HepG2 (cell line): ENCODE results near the gene MTR. TPM values are rescaled to one million over a fixed set of nuclear protein-coding genes. Genes with fewer than 3 reads are reported as not detected.

Source experiments
- EED ChIP-seq: sonication (generic); formaldehyde crosslinking; IDR thresholded peaks from 2 replicates; pipeline ENCODE4 v1.5.0; 2020; ENCODE audit warnings: mild to moderate bottlenecking, missing genetic modification reagents
- HMG20A ChIP-seq: IDR thresholded peaks from 2 replicates; pipeline ENCODE4 v1.6.1; 2016; ENCODE audit warnings: borderline replicate concordance
- HNF4G ChIP-seq, 2 experiments: sonication (generic) in 1 of 2; formaldehyde crosslinking in 1 of 2; IDR thresholded peaks; 2 replicates each; pipeline versions ENCODE4 v1.4.0 to v1.6.1; 2011 to 2020; ENCODE audit warnings: borderline replicate concordance in 2 of 2, low read depth in 2 of 2, mild to moderate bottlenecking in 2 of 2, low read length in 1 of 2, missing genetic modification reagents in 1 of 2, moderate library complexity in 1 of 2
- KDM2A ChIP-seq: sonication (generic); formaldehyde crosslinking; IDR thresholded peaks from 2 replicates; pipeline ENCODE4 v1.4.0; 2020; ENCODE audit warnings: low read depth, missing genetic modification reagents, borderline replicate concordance
- MAFG ChIP-seq: sonication (generic); formaldehyde crosslinking; IDR thresholded peaks from 2 replicates; pipeline ENCODE4 v1.5.1; 2020; ENCODE audit warnings: mild to moderate bottlenecking, missing genetic modification reagents
- PCBP2 ChIP-seq: fragments of 200-400 bp; formaldehyde crosslinking; optimal IDR thresholded peaks from 2 replicates; pipeline ENCODE3; 2018; ENCODE audit warnings: low read length, low read depth; ENCODE audit not compliant: poor library complexity, severe bottlenecking
- PHF8 ChIP-seq: sonication (generic); formaldehyde crosslinking; IDR thresholded peaks from 2 replicates; pipeline ENCODE4 v1.5.0; 2020; ENCODE audit warnings: missing genetic modification reagents
- RARA ChIP-seq: IDR thresholded peaks from 2 replicates; pipeline ENCODE4 v1.6.1; 2016; ENCODE audit warnings: missing genetic modification reagents, missing compliant biosample characterization
- RELA ChIP-seq: sonication (generic); formaldehyde crosslinking; IDR thresholded peaks from 2 replicates; pipeline ENCODE4 v1.4.0; 2020; ENCODE audit warnings: missing genetic modification reagents
- SALL1 ChIP-seq: sonication (generic); formaldehyde crosslinking; IDR thresholded peaks from 2 replicates; pipeline ENCODE4 v1.8.0; 2022; ENCODE audit warnings: mild to moderate bottlenecking, missing genetic modification reagents
- SIN3A ChIP-seq: IDR thresholded peaks from 2 replicates; pipeline ENCODE4 v1.6.1; 2011; ENCODE audit warnings: low read depth, mild to moderate bottlenecking, control low read depth, low read length, borderline replicate concordance
- SIN3B ChIP-seq: fragments of 150-350 bp; IDR thresholded peaks from 2 replicates; pipeline ENCODE4 v1.6.1; 2014; ENCODE audit warnings: low read length
- SIX4 ChIP-seq: sonication (generic); formaldehyde crosslinking; IDR thresholded peaks from 2 replicates; pipeline ENCODE4 v1.4.0; 2020; ENCODE audit warnings: missing genetic modification reagents
- TBP ChIP-seq: sonication (generic); formaldehyde crosslinking; IDR thresholded peaks from 2 replicates; pipeline ENCODE4 v1.5.0; 2020; ENCODE audit warnings: missing genetic modification reagents
- YEATS2 ChIP-seq: sonication (generic); formaldehyde crosslinking; IDR thresholded peaks from 2 replicates; pipeline ENCODE4 v1.4.0; 2020; ENCODE audit warnings: missing genetic modification reagents, borderline replicate concordance
- ZFP37 ChIP-seq: sonication (generic); formaldehyde crosslinking; IDR thresholded peaks from 2 replicates; pipeline ENCODE4 v1.4.0; 2020; ENCODE audit warnings: missing genetic modification reagents, borderline replicate concordance
- ZNF251 ChIP-seq: sonication (generic); formaldehyde crosslinking; IDR thresholded peaks from 2 replicates; pipeline ENCODE4 v1.9.0; 2021; ENCODE audit warnings: mild to moderate bottlenecking, missing genetic modification reagents
- ZNF451 ChIP-seq: sonication (generic); formaldehyde crosslinking; IDR thresholded peaks from 2 replicates; pipeline ENCODE4 v1.5.0; 2020; ENCODE audit warnings: mild to moderate bottlenecking, missing genetic modification reagents
- ZNF546 ChIP-seq: sonication (generic); formaldehyde crosslinking; conservative IDR thresholded peaks from 2 replicates; pipeline ENCODE4 v1.8.1; 2023; ENCODE audit warnings: mild to moderate bottlenecking, missing genetic modification reagents
- ZNF556 ChIP-seq: sonication (generic); formaldehyde crosslinking; IDR thresholded peaks from 2 replicates; pipeline ENCODE4 v1.4.0; 2020; ENCODE audit warnings: mild to moderate bottlenecking, missing genetic modification reagents, borderline replicate concordance
- ZNF598 ChIP-seq: sonication (generic); formaldehyde crosslinking; IDR thresholded peaks from 2 replicates; pipeline ENCODE4 v1.5.1; 2020; ENCODE audit warnings: mild to moderate bottlenecking, missing genetic modification reagents, borderline replicate concordance
- ZNF766 ChIP-seq: sonication (generic); formaldehyde crosslinking; IDR thresholded peaks from 2 replicates; pipeline ENCODE4 v1.5.0; 2020; ENCODE audit warnings: missing genetic modification reagents, borderline replicate concordance
- ZSCAN30 ChIP-seq: sonication (generic); formaldehyde crosslinking; IDR thresholded peaks from 2 replicates; pipeline ENCODE4 v1.5.0; 2020; ENCODE audit warnings: mild to moderate bottlenecking, missing genetic modification reagents
- polyA plus RNA-seq, 8 experiments: library from polyadenylated mRNA; depleted of rRNA in 3 of 8; stranded (reverse) in 7 of 8; unstranded in 1 of 8; fragments of >200 nt; fragmentation: Illumina TruSeq in 4 of 8; extraction: Trizol in 4 of 8; gene quantifications; 2 replicates each; pipeline versions ENCODE4 v1.2.1 to v1.2.3, GENCODE V29; 2011 to 2016; ENCODE audit warnings: low read depth in 4 of 8, missing spikeins in 1 of 8, mixed read lengths in 1 of 8; ENCODE audit not compliant: insufficient read depth in 1 of 8
- total RNA-seq, 5 experiments: library from RNA; depleted of rRNA; stranded (reverse); fragments of >200 nt; fragmentation: Illumina TruSeq; extraction: Trizol; gene quantifications; 2 replicates each; pipeline ENCODE4 v1.2.3, GENCODE V29; 2016; ENCODE audit warnings: low read depth in 1 of 5
- TF ChIP-seq, protein P1 (sequence below): sonication (generic); formaldehyde crosslinking; IDR thresholded peaks from 2 replicates; pipeline ENCODE4 v1.9.0; 2021; ENCODE audit warnings: missing genetic modification reagents, mild to moderate bottlenecking, borderline replicate concordance
- TF ChIP-seq, protein P2 (sequence below): sonication (generic); formaldehyde crosslinking; IDR thresholded peaks from 2 replicates; pipeline ENCODE4 v1.5.1; 2020; ENCODE audit warnings: mild to moderate bottlenecking, missing genetic modification reagents, moderate library complexity

Gene MTR
- total and polyA plus RNA-seq, 2 of the 13 experiments (the other 11 are each of a cell fraction or from before 2014, with no cell fraction given): 16.3 to 36.1 TPM

DNA sequence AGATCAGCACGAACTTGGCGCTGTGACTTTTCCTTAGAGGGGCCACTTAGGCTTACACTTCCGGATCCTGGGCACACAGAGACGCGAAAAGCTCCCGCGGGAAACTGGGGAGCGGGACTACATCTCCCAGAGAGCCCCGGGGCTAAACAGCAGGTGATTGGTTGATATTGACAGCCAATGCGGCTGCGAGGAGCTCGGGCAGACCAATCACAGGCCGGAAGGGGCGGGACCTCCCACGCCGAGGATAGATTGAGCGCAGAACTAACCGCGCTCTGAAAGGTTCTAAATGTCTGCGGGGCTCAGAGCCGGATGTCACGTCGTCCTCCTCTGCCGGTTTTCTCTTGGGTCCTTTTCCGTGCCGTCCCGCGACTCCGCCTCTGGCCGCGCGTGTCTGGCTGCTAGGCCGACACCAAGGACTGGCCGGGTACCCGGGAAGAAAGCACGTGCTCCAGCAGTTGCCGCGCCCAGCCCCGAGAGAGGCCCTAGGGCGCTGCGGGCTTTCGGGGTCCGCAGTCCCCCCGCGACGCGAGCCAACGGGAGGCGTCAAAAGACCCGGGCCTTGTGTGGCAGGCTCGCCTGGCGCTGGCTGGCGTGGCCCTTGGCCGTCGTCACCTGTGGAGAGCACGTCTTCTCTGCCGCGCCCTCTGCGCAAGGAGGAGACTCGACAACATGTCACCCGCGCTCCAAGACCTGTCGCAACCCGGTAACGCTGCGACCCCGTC lies at the start of gene MTR (continued):
- TF ChIP-seq, protein P1, sequence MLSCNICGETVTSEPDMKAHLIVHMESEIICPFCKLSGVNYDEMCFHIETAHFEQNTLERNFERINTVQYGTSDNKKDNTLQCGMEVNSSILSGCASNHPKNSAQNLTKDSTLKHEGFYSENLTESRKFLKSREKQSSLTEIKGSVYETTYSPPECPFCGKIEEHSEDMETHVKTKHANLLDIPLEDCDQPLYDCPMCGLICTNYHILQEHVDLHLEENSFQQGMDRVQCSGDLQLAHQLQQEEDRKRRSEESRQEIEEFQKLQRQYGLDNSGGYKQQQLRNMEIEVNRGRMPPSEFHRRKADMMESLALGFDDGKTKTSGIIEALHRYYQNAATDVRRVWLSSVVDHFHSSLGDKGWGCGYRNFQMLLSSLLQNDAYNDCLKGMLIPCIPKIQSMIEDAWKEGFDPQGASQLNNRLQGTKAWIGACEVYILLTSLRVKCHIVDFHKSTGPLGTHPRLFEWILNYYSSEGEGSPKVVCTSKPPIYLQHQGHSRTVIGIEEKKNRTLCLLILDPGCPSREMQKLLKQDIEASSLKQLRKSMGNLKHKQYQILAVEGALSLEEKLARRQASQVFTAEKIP: no peak
- TF ChIP-seq TBP (CRISPR knock-in tag) (no peak), EED (peak; percentile 59; the same call in 1 of the 2 replicates), RARA (CRISPR knock-in tag) (no peak), ZNF251 (no peak), MAFG (no peak), ZFP37 (peak; percentile 68; the same call in 1 of the 2 replicates), YEATS2 (CRISPR knock-in tag) (peak; percentile 67; the same call in 1 of the 2 replicates), HNF4G (IDR thresholded peaks at IDR 0.05; ENCODE audit: borderline replicate concordance, low read depth, low read length) (no peak), HNF4G (CRISPR knock-in tag; IDR thresholded peaks at IDR 0.05; ENCODE audit: borderline replicate concordance, low read depth) (no peak), ZNF556 (CRISPR knock-in tag) (peak; percentile 18; the same call in 1 of the 2 replicates), SIN3B (no peak), ZNF546 (peak; percentile 95), ZNF598 (CRISPR knock-in tag) (peak; percentile 53; the same call in 1 of the 2 replicates), RELA (CRISPR knock-in tag) (no peak), KDM2A (peak; percentile 79; the same call in 1 of the 2 replicates), SALL1 (CRISPR knock-in tag) (peak; percentile 67), HMG20A (CRISPR knock-in tag) (peak; percentile 13), SIX4 (CRISPR knock-in tag) (0 out of 2 replicates have a peak, but pooled peaks have one; percentile 31), ZSCAN30 (CRISPR knock-in tag) (peak; percentile 75; the same call in 1 of the 2 replicates), ZNF451 (CRISPR knock-in tag) (peak; percentile 59; the same call in 1 of the 2 replicates), PHF8 (CRISPR knock-in tag) (peak; percentile 94), SIN3A (peak; percentile 49; the same call in 1 of the 2 replicates), ZNF766 (peak; percentile 87), PCBP2 (no peak)
- TF ChIP-seq, protein P2, sequence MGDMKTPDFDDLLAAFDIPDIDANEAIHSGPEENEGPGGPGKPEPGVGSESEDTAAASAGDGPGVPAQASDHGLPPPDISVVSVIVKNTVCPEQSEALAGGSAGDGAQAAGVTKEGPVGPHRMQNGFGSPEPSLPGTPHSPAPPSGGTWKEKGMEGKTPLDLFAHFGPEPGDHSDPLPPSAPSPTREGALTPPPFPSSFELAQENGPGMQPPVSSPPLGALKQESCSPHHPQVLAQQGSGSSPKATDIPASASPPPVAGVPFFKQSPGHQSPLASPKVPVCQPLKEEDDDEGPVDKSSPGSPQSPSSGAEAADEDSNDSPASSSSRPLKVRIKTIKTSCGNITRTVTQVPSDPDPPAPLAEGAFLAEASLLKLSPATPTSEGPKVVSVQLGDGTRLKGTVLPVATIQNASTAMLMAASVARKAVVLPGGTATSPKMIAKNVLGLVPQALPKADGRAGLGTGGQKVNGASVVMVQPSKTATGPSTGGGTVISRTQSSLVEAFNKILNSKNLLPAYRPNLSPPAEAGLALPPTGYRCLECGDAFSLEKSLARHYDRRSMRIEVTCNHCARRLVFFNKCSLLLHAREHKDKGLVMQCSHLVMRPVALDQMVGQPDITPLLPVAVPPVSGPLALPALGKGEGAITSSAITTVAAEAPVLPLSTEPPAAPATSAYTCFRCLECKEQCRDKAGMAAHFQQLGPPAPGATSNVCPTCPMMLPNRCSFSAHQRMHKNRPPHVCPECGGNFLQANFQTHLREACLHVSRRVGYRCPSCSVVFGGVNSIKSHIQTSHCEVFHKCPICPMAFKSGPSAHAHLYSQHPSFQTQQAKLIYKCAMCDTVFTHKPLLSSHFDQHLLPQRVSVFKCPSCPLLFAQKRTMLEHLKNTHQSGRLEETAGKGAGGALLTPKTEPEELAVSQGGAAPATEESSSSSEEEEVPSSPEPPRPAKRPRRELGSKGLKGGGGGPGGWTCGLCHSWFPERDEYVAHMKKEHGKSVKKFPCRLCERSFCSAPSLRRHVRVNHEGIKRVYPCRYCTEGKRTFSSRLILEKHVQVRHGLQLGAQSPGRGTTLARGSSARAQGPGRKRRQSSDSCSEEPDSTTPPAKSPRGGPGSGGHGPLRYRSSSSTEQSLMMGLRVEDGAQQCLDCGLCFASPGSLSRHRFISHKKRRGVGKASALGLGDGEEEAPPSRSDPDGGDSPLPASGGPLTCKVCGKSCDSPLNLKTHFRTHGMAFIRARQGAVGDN (CRISPR knock-in tag): peak; percentile 99
